Activated CD8-positive, alpha-beta memory T cell treated with anti-CD3 and anti-CD28 coated beads, Interleukin-2, amount 50 U/mL, for 24 hours (primary cell): Measurements from ENCODE around the gene ZNF420.

Source experiments
- DNase-seq: peaks from one replicate; pipeline ENCODE4 v3.0.0-alpha.2; 2020; ENCODE audit errors: extremely low read depth

The ZNF420 gene

DNA sequence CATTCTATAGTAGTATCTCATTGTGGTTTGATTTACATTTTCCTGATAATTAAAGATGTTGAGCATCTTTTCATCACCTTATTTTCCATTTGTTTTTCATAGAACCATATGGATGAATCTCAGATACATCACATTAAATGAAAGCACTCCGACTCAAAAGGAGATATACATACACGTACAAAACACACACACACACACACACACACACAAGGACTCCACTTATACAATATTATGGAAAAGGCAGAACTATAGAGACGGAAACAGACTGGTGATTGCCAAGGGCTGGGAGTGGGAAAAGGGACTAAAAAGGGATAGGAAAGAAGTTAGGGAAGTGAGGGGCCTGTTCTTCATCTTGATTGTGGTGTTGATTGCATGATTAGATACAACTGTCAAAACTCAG is 70.0 kb downstream of the ZNF420 start:
- no peak for DNase-seq

DNA sequence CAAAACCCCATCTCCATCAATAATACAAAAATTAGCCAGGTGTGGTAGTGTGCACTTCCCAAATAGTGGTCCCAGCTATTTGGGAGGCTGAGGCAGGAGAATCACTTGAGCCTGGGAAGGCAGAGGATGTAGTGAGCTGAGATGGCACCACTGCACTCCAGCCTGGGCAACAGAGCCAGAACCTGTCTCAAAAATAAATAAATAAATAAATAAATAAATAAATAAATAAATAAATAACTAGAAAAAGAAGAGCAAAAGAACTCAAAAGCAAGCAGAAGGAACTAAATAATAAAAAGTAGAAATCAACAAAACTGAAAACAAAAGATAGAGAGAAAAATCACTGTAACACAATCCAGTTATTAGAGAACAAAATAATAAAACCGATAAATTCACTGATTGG is 81.9 kb downstream of the ZNF420 start:
- no peak for DNase-seq

DNA sequence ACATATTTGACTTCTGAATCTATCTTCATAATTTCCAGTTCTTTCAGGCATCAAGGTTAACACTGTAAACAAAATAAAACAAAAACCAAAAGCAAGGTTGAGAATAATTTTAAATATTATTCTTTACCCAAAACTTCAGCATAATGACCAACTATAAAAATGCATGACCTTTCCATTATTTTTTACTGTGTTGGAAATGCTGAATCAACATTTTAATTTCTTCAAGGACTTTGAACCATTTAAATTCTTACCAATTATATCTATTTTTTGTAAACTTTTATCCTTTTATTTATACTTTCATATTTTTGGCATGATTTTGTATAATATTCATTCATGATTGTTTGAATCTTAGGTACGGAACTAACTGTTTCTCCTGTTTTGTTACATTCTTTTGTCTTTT is 87.4 kb downstream of the ZNF420 start:
- DNase-seq: no peak

DNA sequence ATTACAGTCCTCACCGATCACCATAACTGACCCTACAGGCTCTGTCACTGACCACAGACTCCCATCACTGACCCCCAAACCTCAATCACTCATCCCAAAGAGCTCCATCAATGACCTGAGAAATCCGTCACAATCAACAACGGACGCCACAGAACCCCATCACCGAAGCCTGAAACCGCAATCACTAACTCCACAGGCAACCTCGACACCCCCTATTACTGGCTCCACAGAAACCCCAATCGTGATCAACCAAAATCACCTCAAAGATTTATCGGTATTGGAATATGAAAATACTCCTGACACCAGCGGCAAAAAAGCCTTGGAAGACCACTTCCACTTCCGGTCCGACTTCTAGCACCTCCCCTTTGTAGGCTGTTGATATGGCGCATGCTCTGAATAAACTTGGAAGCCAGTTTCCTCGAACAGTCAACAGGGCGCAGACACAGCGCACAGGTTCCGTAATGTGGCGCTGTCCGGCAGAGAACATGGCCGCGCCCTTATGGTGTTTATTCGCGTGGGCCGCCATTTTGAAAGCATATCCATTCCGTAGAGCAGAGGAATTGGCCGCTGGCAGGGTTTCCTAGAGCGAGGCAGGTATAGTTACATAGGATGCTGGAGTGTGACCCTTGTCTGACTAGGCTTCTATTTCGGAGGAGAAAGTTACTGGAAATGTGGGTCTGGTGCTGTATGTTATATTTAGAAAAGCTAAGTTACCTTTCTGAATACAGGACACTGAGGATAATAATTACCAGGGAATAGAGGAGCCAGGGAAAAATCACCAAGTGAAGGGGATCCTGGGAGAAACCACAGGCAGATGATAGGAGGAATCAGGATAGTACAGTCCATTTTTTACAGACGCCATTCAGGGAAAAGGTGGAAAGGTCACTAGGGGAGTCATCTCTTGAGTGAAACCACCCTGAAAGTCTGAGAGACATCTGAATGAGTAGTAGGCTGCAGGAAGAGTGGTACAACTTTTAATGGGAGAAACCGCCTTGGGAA is 94.4 kb downstream of the ZNF420 start, which contains the start of gene ZNF585A:
Gene ZNF585A, minus strand, starts transcription at position 328 of the 999 bp plus-strand sequence. CDS start 2,785 bp downstream, outside the sequence.
- peak; percentile 72 for DNase-seq
